Karpas-422 (cell line): ENCODE measurements around the gene NKX2-2. TPM values are rescaled to one million over a fixed set of nuclear protein-coding genes. Genes with fewer than 3 reads are reported as not detected.
"Not testable (repeated sequence)": the region's sequence is repeated elsewhere in the genome, so short reads cannot be mapped to it uniquely, and the experiment has no call there.

Source experiments
- DNase-seq: peaks from one replicate; pipeline ENCODE4 v3.0.0-alpha.2; 2015
- H2AFZ ChIP-seq: fragments of 200-600 bp; sonication (generic); 2 replicates; pipeline ENCODE4 v1.6.1; 2014; ENCODE audit warnings: antibody characterized with exemption, low read length, mixed read lengths
- H3K27ac ChIP-seq: fragments of 200-600 bp; sonication (generic); 2 replicates; pipeline ENCODE4 v1.5.1; 2014; ENCODE audit warnings: mild to moderate bottlenecking, low read length, moderate library complexity
- H3K27me3 ChIP-seq: fragments of 200-600 bp; sonication (generic); 2 replicates; pipeline ENCODE4 v1.6.1; 2014; ENCODE audit warnings: low read length, mixed read lengths
- H3K36me3 ChIP-seq: fragments of 200-600 bp; sonication (generic); 2 replicates; pipeline ENCODE4 v1.6.1; 2014; ENCODE audit warnings: low read length, mixed read lengths; ENCODE audit not compliant: insufficient read depth
- H3K4me1 ChIP-seq: fragments of 200-600 bp; sonication (generic); 2 replicates; pipeline ENCODE4 v1.6.1; 2014; ENCODE audit warnings: mild to moderate bottlenecking, low read length, mixed read lengths
- H3K4me2 ChIP-seq: fragments of 200-600 bp; sonication (generic); 2 replicates; pipeline ENCODE4 v1.6.1; 2014; ENCODE audit warnings: low read length, low read depth, mild to moderate bottlenecking; ENCODE audit not compliant: poor library complexity, severe bottlenecking
- H3K4me3 ChIP-seq: fragments of 200-600 bp; sonication (generic); 2 replicates; pipeline ENCODE4 v1.5.1; 2014; ENCODE audit warnings: mild to moderate bottlenecking, antibody characterized with exemption, low read length, mixed read lengths
- H3K79me2 ChIP-seq: fragments of 200-600 bp; sonication (generic); 2 replicates; pipeline ENCODE4 v1.6.1; 2014; ENCODE audit warnings: mild to moderate bottlenecking, low read length, mixed read lengths
- H3K9ac ChIP-seq: fragments of 200-600 bp; sonication (generic); 2 replicates; pipeline ENCODE4 v1.6.0; 2014; ENCODE audit warnings: low read length
- H3K9me2 ChIP-seq: fragments of 200-600 bp; sonication (generic), shearing (Covaris generic); replicated peaks from 2 replicates; pipeline ENCODE4 v1.6.0; 2014; ENCODE audit warnings: mild to moderate bottlenecking, low read length, moderate library complexity; ENCODE audit not compliant: insufficient read depth
- H3K9me3 ChIP-seq: fragments of 300-700, 200-600 bp; sonication (generic); 2 replicates; pipeline ENCODE4 v1.6.1; 2014; ENCODE audit warnings: low read length, mixed read lengths
- H4K20me1 ChIP-seq: fragments of 200-600 bp; sonication (generic); 2 replicates; pipeline ENCODE4 v1.6.1; 2014; ENCODE audit warnings: mild to moderate bottlenecking, antibody characterized with exemption, low read length, low read depth; ENCODE audit not compliant: insufficient read depth
- total RNA-seq: library from RNA; depleted of rRNA; stranded (reverse); fragments of >200 nt; shearing (Covaris generic); gene quantifications from 2 replicates; pipeline ENCODE4 v1.2.3, GENCODE V29; 2014; ENCODE audit warnings: low replicate concordance

The NKX2-2 gene
- total RNA-seq, 1 experiment from 2014 or later: not detected

GRCh38 chr20:21500599-21500998 lies 13.3 kb downstream of the NKX2-2 start:
- no peaks in the 10 kb centered on the region for H3K9me2 ChIP-seq
- no peak overlapping the region for H3K9ac ChIP-seq
- H3K79me2 ChIP-seq: no peaks in the 10 kb centered on the region
- no peaks in the 10 kb centered on the region for H3K4me1 ChIP-seq
- no peak for DNase-seq
- H3K27me3 ChIP-seq: no peaks in the 10 kb centered on the region
- no peak overlapping the region for H3K4me3 ChIP-seq
- no peak overlapping the region for H3K27ac ChIP-seq
- no peaks in the 10 kb centered on the region for H3K36me3 ChIP-seq
- no peak overlapping the region for H3K4me2 ChIP-seq
- H2AFZ ChIP-seq: no peak overlapping the region
- H3K9me3 ChIP-seq: no peaks in the 10 kb centered on the region
- H4K20me1 ChIP-seq: no peaks in the 10 kb centered on the region

GRCh38 chr20:21499641-21500040 lies 14.2 kb downstream of the NKX2-2 start:
- Histone ChIP-seq H4K20me1 (no peaks in the 10 kb centered on the region), H3K9me3 (no peaks in the 10 kb centered on the region)
- no peak for DNase-seq

GRCh38 chr20:21498635-21499034 lies 15.2 kb downstream of the NKX2-2 start:
- Histone ChIP-seq H3K27ac (no peak overlapping the region), H3K27me3 (0 out of 2 replicates have a peak, but pooled peaks cover 3% of the 10 kb centered on the region), H3K9ac (no peak overlapping the region), H3K4me1 (no peaks in the 10 kb centered on the region), H3K4me2 (no peak overlapping the region), H3K36me3 (no peaks in the 10 kb centered on the region), H3K4me3 (no peak overlapping the region), H4K20me1 (no peaks in the 10 kb centered on the region), H3K9me2 (no peaks in the 10 kb centered on the region), H2AFZ (no peak overlapping the region), H3K79me2 (no peaks in the 10 kb centered on the region), H3K9me3 (no peaks in the 10 kb centered on the region)
- DNase-seq: no peak

More at GRCh38 chr20:21499641-21500040, 14.2 kb downstream of the NKX2-2 start:
- Histone ChIP-seq H3K4me1 (no peaks in the 10 kb centered on the region), H3K79me2 (no peaks in the 10 kb centered on the region), H3K4me3 (no peak overlapping the region), H2AFZ (no peak overlapping the region), H3K27ac (no peak overlapping the region), H3K9ac (no peak overlapping the region), H3K4me2 (no peak overlapping the region), H3K9me2 (no peaks in the 10 kb centered on the region), H3K36me3 (no peaks in the 10 kb centered on the region), H3K27me3 (no peaks in the 10 kb centered on the region)

- no peaks in the 10 kb centered on the region for H3K9me2 ChIP-seq
- H3K4me3 ChIP-seq: no peak overlapping the region
- H3K79me2 ChIP-seq: no peaks in the 10 kb centered on the region
- no peaks in the 10 kb centered on the region for H4K20me1 ChIP-seq
- H3K9ac ChIP-seq: no peak overlapping the region
- H3K4me2 ChIP-seq: no peak overlapping the region
- no peak overlapping the region for H2AFZ ChIP-seq
- no peaks in the 10 kb centered on the region for H3K36me3 ChIP-seq
- 0 out of 2 replicates have a peak, but pooled peaks cover 3% of the 10 kb centered on the region for H3K27me3 ChIP-seq
- H3K4me1 ChIP-seq: no peaks in the 10 kb centered on the region
- no peak for DNase-seq
- no peaks in the 10 kb centered on the region for H3K9me3 ChIP-seq
- H3K27ac ChIP-seq: no peak overlapping the region
Observed at GRCh38 chr20:21498195-21498594, 15.7 kb downstream of the NKX2-2 start.

- Histone ChIP-seq H3K9me3 (no peaks in the 10 kb centered on the region), H4K20me1 (no peaks in the 10 kb centered on the region), H3K27ac (no peak overlapping the region), H3K27me3 (0 out of 2 replicates have a peak, but pooled peaks cover 3% of the 10 kb centered on the region), H3K9ac (no peak overlapping the region), H3K36me3 (no peaks in the 10 kb centered on the region), H3K4me1 (no peaks in the 10 kb centered on the region), H3K4me3 (no peak overlapping the region), H3K79me2 (no peaks in the 10 kb centered on the region), H3K4me2 (no peak overlapping the region), H3K9me2 (no peaks in the 10 kb centered on the region), H2AFZ (no peak overlapping the region)
- no peak for DNase-seq
Observed at GRCh38 chr20:21496452-21496851, 17.4 kb downstream of the NKX2-2 start.

GRCh38 chr20:21493049-21493448 lies 20.8 kb downstream of the NKX2-2 start:
- Histone ChIP-seq H3K9ac (no peak overlapping the region), H3K27ac (no peak overlapping the region), H3K27me3 (0 out of 2 replicates have a peak, but pooled peaks cover 3% of the 10 kb centered on the region), H3K36me3 (no peaks in the 10 kb centered on the region), H2AFZ (no peak overlapping the region), H3K9me2 (no peaks in the 10 kb centered on the region), H3K9me3 (no peaks in the 10 kb centered on the region), H3K79me2 (no peaks in the 10 kb centered on the region), H3K4me3 (no peak overlapping the region), H4K20me1 (no peaks in the 10 kb centered on the region), H3K4me1 (no peaks in the 10 kb centered on the region), H3K4me2 (no peak overlapping the region)
- DNase-seq: no peak

GRCh38 chr20:21490105-21490504 lies 23.8 kb downstream of the NKX2-2 start:
- no peak for DNase-seq
- Histone ChIP-seq H3K4me3 (no peak overlapping the region), H3K79me2 (no peaks in the 10 kb centered on the region), H4K20me1 (no peaks in the 10 kb centered on the region), H3K9me3 (no peaks in the 10 kb centered on the region), H3K27me3 (0 out of 2 replicates have a peak, but pooled peaks cover 3% of the 10 kb centered on the region), H3K27ac (no peak overlapping the region), H2AFZ (no peak overlapping the region), H3K9ac (no peak overlapping the region), H3K9me2 (no peaks in the 10 kb centered on the region), H3K36me3 (no peaks in the 10 kb centered on the region), H3K4me2 (no peak overlapping the region), H3K4me1 (no peaks in the 10 kb centered on the region)

GRCh38 chr20:21480144-21480543 lies 33.7 kb downstream of the NKX2-2 start:
- H3K9me2 ChIP-seq, H4K20me1 ChIP-seq, H3K27ac ChIP-seq, H3K27me3 ChIP-seq, H3K4me3 ChIP-seq, H3K4me1 ChIP-seq, DNase-seq, H3K79me2 ChIP-seq, H3K9ac ChIP-seq, H2AFZ ChIP-seq, H3K9me3 ChIP-seq, H3K36me3 ChIP-seq, H3K4me2 ChIP-seq: not testable (repeated sequence)

- Histone ChIP-seq H3K36me3 (no peaks in the 10 kb centered on the region), H3K79me2 (no peaks in the 10 kb centered on the region), H3K27ac (no peak overlapping the region), H3K9ac (no peak overlapping the region), H4K20me1 (no peaks in the 10 kb centered on the region), H3K4me3 (no peak overlapping the region), H2AFZ (no peak overlapping the region), H3K9me3 (no peaks in the 10 kb centered on the region), H3K4me1 (no peaks in the 10 kb centered on the region), H3K4me2 (no peak overlapping the region), H3K27me3 (no peaks in the 10 kb centered on the region), H3K9me2 (no peaks in the 10 kb centered on the region)
- DNase-seq: no peak
Observed at GRCh38 chr20:21465799-21466198, 48.1 kb downstream of the NKX2-2 start.
